Measurements from ENCODE around the gene CLIP1.

- TF ChIP-seq CTCF (IDR thresholded peaks at IDR 0.05 in 4 of 5, conservative IDR thresholded peaks at IDR 0.05 in 1 of 5) (no peak), POLR2A (IDR thresholded peaks at IDR 0.05) (peak; percentile 13 to 66)
These were observed 47.8 kb downstream of the CLIP1 start for GRCh38 chr12:122374707-122375106.

Data from gastrocnemius medialis (tissue), 4 donors.